Measurements from ENCODE around the gene LUZP1.

DNA sequence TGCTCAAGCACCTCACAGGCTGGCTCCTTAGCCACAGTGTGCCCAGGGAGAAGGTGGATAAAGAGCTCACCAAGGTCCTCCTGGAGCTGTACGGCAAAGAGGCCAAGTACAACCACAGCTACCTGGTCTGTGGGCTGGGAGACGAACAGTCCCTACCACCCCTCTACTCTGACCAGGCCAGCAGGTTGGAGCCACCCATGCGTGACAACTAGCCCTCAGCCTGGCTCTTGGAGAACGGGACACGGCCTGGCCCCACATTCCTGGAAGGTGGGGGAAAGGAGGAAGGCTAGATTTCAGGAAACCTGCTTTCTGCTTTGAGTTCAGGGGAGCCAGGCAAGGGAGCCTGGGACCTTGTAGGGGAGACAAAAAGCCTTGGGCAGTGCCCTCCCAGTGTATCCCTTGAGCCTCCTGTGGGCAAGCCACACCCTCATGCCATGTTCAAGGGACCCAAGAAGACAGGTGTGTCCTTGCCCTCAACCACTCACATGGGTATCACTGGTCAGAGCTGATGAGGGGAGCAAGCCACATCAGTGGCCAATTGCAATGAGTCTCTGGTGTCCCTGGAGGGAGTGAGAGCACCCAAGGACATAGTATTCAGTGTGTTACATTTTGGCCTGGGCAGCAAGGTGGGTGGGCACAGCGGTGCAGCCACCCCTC, 27.6 kb downstream of the LUZP1 start:
- TF ChIP-seq GATA1 (IDR thresholded peaks at IDR 0.05; ENCODE audit: low read depth, low read length) = no peak
- TF ChIP-seq POLR2A (IDR thresholded peaks at IDR 0.05; ENCODE audit: low read length) = no peak

Measured in erythroblast (primary cell).